GM23338 (cell line): Measurements from ENCODE around the gene TBC1D32.

Source experiments
- CREB1 ChIP-seq: fragments of 250-450 bp; sonication (Bioruptor Pico); IDR thresholded peaks from 2 replicates; pipeline ENCODE4 v1.5.0; 2020; ENCODE audit warnings: low read depth, mild to moderate bottlenecking, moderate library complexity
- CTCF ChIP-seq, 2 experiments: fragments of 200-600 bp in 1 of 2; sonication (generic) in 1 of 2; conservative IDR thresholded peaks; 2 replicates each; pipeline versions ENCODE4 v1.5.1 to v1.6.1; 2016 to 2017; ENCODE audit warnings: antibody characterized with exemption in 2 of 2, low read depth in 2 of 2, mild to moderate bottlenecking in 2 of 2, moderate library complexity in 1 of 2
- EZH2 ChIP-seq: fragments of 200-600 bp; sonication (generic); IDR thresholded peaks from one replicate; pipeline ENCODE4 v1.8.0; 2017; ENCODE audit warnings: antibody characterized with exemption, mild to moderate bottlenecking, low read depth; ENCODE audit not compliant: unreplicated experiment
- EZH2phosphoT487 ChIP-seq: fragments of 200-600 bp; sonication (generic); IDR thresholded peaks from one replicate; pipeline ENCODE4 v1.8.1; 2018; ENCODE audit warnings: antibody characterized with exemption; ENCODE audit not compliant: unreplicated experiment
- POLR2AphosphoS5 ChIP-seq: IDR thresholded peaks from 2 replicates; pipeline ENCODE4 v1.6.1; 2016; ENCODE audit warnings: antibody characterized with exemption, low read depth
- REST ChIP-seq: IDR thresholded peaks from one replicate; pipeline ENCODE4 v1.6.1; 2018; ENCODE audit warnings: antibody characterized with exemption; ENCODE audit not compliant: unreplicated experiment
- STAT1 ChIP-seq: IDR thresholded peaks from one replicate; pipeline ENCODE4 v1.6.1; 2016; ENCODE audit warnings: antibody characterized with exemption; ENCODE audit not compliant: unreplicated experiment
- ZNF114 ChIP-seq: fragments of 250-450 bp; sonication (Bioruptor Pico); IDR thresholded peaks from 2 replicates; pipeline ENCODE4 v1.5.0; 2020; ENCODE audit warnings: mild to moderate bottlenecking, moderate library complexity
- ZNF331 ChIP-seq: fragments of 250-450 bp; sonication (Bioruptor Pico); IDR thresholded peaks from 2 replicates; pipeline ENCODE4 v1.5.0; 2020; ENCODE audit warnings: low read depth, mild to moderate bottlenecking, moderate library complexity

GRCh38 chr6:121187200-121187832 lies 147.0 kb downstream of the TBC1D32 start:
- TF ChIP-seq CTCF (conservative IDR thresholded peaks at IDR 0.05; ENCODE audit: low read depth in 2 of 2), result no peak
- no peak for TF ChIP-seq REST
- TF ChIP-seq EZH2phosphoT487, result no peak
- no peak for TF ChIP-seq POLR2AphosphoS5
- no peak for TF ChIP-seq EZH2
- no peak for TF ChIP-seq STAT1
- no peak for TF ChIP-seq ZNF114
- TF ChIP-seq CREB1 (CRISPR knock-in tag), result no peak
- no peak for TF ChIP-seq ZNF331 (CRISPR knock-in tag)
